Type B pancreatic cell (in vitro differentiated cells): ENCODE results near the gene CLMN. TPM values are rescaled to one million over a fixed set of nuclear protein-coding genes. Genes with fewer than 3 reads are reported as not detected.
A peak's percentile ranks its signal among the peaks of the same experiment; 100 is the strongest.

Experiments used
- DNase-seq: peaks from one replicate; pipeline ENCODE4 v3.0.0; 2021; ENCODE audit warnings: mixed read lengths; ENCODE audit not compliant: unreplicated experiment; ENCODE audit errors: extremely low spot score
- H3K27ac Mint-ChIP-seq: 2 replicates; pipeline ENCODE4 v1.8.0; 2021; ENCODE audit warnings: mild to moderate bottlenecking, mixed read lengths
- H3K27me3 Mint-ChIP-seq: 2 replicates; pipeline ENCODE4 v1.8.0; 2021; ENCODE audit warnings: mixed read lengths
- H3K36me3 Mint-ChIP-seq: 2 replicates; pipeline ENCODE4 v1.8.0; 2021; ENCODE audit warnings: mixed read lengths
- H3K4me1 Mint-ChIP-seq: one replicate; pipeline ENCODE4 v1.8.0; 2021; ENCODE audit warnings: mixed read lengths; ENCODE audit not compliant: unreplicated experiment
- H3K4me3 Mint-ChIP-seq: 2 replicates; pipeline ENCODE4 v1.8.0; 2021; ENCODE audit warnings: mild to moderate bottlenecking, mixed read lengths
- H3K9me3 Mint-ChIP-seq: 2 replicates; pipeline ENCODE4 v1.8.0; 2021; ENCODE audit warnings: mixed read lengths
- CTCF ChIP-seq: fragments of 200-600 bp; sonication (generic); conservative IDR thresholded peaks from 2 replicates; pipeline ENCODE4 v1.5.0; 2021; ENCODE audit warnings: antibody characterized with exemption, mild to moderate bottlenecking
- total RNA-seq: library from RNA; stranded (reverse); gene quantifications from 2 replicates; pipeline ENCODE4 v1.2.1, GENCODE V29; 2021; ENCODE audit warnings: low replicate concordance

The CLMN gene
- total RNA-seq, 1 donor from 2014 or later: 23.0 TPM

DNA sequence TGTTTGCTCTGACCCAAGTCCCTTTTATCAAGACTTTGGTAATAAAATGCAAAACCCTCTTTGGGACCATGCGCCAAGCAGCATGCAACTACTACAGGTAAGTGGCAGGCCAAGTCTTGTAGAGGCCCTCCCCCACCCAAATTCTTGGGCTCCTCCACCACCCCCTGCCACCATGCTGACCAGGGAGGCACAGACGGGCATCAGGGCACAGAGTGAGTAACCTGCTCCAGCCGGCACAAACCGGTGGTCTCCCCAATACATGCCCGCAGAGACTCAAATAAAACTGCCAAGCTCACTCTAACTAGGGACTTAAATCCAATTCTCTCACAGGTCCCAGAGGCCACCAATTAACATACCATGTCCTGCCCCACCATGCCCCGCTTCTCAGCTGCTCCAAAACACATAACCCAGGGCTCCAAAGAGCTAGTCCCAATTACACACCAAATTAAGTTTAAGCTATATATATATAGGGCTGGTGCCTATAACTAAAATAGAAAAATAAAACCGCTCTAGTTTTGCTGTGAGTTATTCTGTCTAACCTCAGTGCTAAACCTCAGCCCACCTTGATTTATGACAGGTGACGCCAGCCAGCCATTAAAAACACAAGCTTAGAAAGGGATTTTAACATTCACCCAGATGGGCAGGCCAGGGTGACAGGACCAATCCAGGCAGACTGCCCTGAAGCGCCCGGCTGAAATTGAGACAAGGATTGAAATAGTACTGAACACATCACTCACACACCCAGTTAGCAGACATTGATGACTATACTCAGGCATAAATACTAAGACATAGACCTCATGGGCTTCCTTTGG, 81.0 kb downstream of the CLMN start:
- Mint-ChIP-seq H3K27ac (peak overlapping the region; percentile 19), H3K9me3 (peaks cover under 1% of the 10 kb centered on the region), H3K4me3 (peak overlapping the region; percentile 59), H3K4me1 (peaks cover 34% of the 10 kb centered on the region), H3K36me3 (peaks cover 4% of the 10 kb centered on the region), H3K27me3 (peaks cover 3% of the 10 kb centered on the region)
- no peak for DNase-seq
- no peak for TF ChIP-seq CTCF

GRCh38 chr14:95237958-95238340, 81.8 kb downstream of the CLMN start:
- Mint-ChIP-seq H3K27me3 (peaks cover 3% of the 10 kb centered on the region), H3K36me3 (peaks cover 4% of the 10 kb centered on the region), H3K4me3 (no peak overlapping the region), H3K27ac (peak overlapping the region; percentile 47), H3K9me3 (no peaks in the 10 kb centered on the region), H3K4me1 (peaks cover 34% of the 10 kb centered on the region)
- TF ChIP-seq CTCF: no peak
- no peak for DNase-seq

GRCh38 chr14:95237121-95237957, 82.4 kb downstream of the CLMN start:
- peaks cover 3% of the 10 kb centered on the region for H3K27me3 Mint-ChIP-seq
- H3K27ac Mint-ChIP-seq: peak overlapping the region; percentile 47
- DNase-seq: no peak
- H3K4me1 Mint-ChIP-seq: peaks cover 40% of the 10 kb centered on the region
- TF ChIP-seq CTCF: no peak
- no peaks in the 10 kb centered on the region for H3K9me3 Mint-ChIP-seq
- peaks cover 4% of the 10 kb centered on the region for H3K36me3 Mint-ChIP-seq
- no peak overlapping the region for H3K4me3 Mint-ChIP-seq

- no peak overlapping the region for H3K27ac Mint-ChIP-seq
- H3K4me1 Mint-ChIP-seq: peaks cover 41% of the 10 kb centered on the region
These were observed 83.5 kb downstream of the CLMN start for GRCh38 chr14:95236221-95236620.

DNA sequence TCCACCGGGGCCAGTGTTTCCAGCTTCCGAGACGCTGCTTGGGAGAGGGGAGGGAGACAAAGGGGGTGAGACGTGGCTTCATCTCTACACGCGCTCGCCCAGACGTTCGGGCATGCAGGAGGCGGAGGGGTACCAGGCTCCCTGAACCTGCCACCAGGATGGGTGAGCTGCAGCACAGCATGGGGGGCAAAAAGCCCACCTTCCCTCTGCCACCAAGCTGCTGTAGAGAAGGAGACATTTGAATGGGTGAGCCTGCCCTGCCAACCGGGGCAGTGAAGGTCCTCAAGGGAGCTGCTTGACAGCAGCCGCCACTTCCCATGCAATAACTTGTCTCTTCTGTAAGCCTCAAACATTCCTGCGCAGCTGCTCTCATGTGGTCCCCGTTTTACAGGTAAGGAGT, 83.9 kb downstream of the CLMN start:
- TF ChIP-seq CTCF: no peak
- H3K27me3 Mint-ChIP-seq: peaks cover 3% of the 10 kb centered on the region
- peaks cover 37% of the 10 kb centered on the region for H3K4me1 Mint-ChIP-seq
- DNase-seq: no peak
- peaks cover 4% of the 10 kb centered on the region for H3K36me3 Mint-ChIP-seq
- no peak overlapping the region for H3K4me3 Mint-ChIP-seq
- H3K9me3 Mint-ChIP-seq: no peaks in the 10 kb centered on the region
- no peak overlapping the region for H3K27ac Mint-ChIP-seq

More at GRCh38 chr14:95236221-95236620, 83.5 kb downstream of the CLMN start:
- Mint-ChIP-seq H3K4me3 (no peak overlapping the region), H3K27me3 (peaks cover 3% of the 10 kb centered on the region), H3K9me3 (no peaks in the 10 kb centered on the region), H3K36me3 (peaks cover 4% of the 10 kb centered on the region)
- TF ChIP-seq CTCF: no peak
- DNase-seq: no peak
